ENCODE data around the gene PTGDS. TPM values are rescaled to one million over a fixed set of nuclear protein-coding genes. Genes with fewer than 3 reads are reported as not detected.

Gene PTGDS
- total RNA-seq, 1 donor from 2014 or later = 249 TPM

DNA sequence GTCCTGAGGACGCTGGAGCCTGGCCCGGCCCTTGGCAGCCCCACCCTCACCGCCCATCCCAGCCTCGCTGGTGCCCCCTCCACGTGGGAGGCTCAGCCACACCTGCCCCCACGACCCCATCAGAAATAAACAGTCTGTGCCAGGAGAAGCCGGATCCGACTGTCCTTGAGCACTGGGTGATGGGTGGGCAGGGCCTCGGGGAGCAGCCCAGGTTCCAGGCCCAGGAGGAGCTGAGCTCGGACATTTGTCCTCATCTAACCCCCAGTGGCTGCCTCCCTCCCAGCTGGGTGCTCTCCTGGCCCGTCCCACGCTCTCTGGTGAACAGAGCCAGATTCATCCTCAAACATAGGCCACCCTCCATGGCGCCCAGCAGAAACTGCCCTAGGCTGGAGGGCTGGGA, 4.6 kb upstream of the PTGDS start:
- no peak for DNase-seq (ENCODE audit: low spot score)

DNA sequence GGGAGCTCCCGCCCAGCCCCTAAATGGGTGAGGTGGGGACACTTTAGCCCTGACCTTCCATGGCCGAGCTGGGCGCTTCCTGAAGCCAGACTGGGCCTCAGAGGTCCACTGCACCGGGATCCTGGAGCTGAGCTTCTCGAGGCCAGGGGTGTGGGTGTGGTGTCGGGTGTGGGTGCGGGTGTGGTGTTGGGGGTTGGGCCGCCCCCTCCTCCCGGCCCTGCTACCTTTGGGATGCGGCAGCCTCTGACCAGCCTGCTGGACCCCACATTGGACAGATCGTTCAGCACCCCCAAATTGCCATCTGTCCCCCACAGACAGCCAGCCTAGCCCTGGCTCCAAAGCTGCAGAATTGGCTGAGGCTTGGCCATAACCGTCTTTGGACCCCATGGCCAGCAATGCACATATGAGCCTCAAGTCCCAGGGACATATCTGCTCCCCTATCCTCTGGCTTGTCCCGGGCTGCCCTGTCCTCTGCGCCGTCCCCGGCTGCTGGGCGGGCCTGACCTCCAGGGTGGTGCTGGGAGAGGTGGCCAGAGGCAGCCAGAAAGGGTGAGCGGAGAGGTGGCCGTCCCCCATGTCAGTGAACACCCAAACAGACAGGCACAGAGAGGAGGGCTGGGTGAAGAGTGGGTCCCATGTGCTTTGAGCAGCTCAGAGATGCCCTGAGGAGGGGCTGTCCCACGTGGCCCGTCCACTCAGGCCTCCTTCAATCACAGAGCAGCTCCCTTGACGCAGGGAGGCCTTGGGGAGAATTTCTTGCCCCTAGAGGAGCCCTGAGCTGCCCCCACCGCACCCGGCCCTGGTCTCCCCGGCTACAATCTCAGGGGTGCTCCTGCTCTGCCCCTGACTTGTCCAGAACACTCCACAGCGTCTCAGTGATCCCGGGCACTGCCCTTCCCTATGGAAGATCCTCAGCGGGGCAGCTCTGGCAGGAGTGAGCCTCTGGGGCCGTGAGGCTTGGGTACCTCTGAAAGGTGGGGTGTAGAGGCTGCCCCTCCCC, 3.4 kb upstream of the PTGDS start:
- no peak for DNase-seq (ENCODE audit: low spot score)

DNA sequence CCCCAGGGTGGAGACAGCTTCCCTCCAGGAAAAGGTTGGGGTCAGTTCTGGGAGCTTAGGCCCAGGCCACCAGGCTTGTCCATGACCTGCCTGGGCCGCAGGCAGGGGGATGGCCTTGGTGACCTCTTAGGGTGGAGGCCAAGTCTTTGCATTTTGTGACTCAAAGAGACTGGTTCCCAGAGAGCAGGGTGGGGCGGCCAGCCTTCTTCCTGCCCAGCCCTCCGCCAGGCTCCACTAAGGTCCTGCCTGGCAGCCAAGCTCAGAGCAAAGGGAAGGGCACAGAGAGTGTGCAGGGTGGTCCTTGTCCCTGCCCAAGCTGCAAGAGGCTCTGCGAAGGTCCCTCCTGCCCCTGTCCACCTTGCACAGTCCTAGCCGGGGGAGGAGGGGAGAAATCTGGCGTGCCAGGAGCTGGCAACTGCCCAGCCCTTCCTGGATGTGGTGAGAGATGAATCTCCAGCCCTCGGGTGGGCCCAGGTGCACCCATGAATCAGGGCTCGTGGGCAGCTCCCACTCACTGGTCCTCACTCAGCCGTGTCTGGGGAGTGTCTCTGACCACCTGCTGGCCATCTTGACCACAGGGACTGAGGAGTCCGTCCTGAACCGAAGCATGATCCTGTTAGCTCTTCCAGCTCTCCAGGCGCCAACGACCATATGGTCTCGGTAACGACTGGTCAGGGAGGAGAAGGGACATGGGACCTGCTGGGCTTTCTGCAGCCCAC, 2.3 kb upstream of the PTGDS start:
- no peak for DNase-seq (ENCODE audit: low spot score)

GRCh38 chr9:136975644-136976043, 1.7 kb upstream of the PTGDS start:
- no peak for DNase-seq (ENCODE audit: low spot score)

GRCh38 chr9:136977649-136978072, 357 bp downstream of the PTGDS start:
- no peak for DNase-seq (ENCODE audit: low spot score)

- DNase-seq (ENCODE audit: low spot score) = no peak
Observed at GRCh38 chr9:136978073-136978864, 965 bp downstream of the PTGDS start.

GRCh38 chr9:136978865-136979544, 1.7 kb downstream of the PTGDS start:
- DNase-seq (ENCODE audit: low spot score) = no peak

DNA sequence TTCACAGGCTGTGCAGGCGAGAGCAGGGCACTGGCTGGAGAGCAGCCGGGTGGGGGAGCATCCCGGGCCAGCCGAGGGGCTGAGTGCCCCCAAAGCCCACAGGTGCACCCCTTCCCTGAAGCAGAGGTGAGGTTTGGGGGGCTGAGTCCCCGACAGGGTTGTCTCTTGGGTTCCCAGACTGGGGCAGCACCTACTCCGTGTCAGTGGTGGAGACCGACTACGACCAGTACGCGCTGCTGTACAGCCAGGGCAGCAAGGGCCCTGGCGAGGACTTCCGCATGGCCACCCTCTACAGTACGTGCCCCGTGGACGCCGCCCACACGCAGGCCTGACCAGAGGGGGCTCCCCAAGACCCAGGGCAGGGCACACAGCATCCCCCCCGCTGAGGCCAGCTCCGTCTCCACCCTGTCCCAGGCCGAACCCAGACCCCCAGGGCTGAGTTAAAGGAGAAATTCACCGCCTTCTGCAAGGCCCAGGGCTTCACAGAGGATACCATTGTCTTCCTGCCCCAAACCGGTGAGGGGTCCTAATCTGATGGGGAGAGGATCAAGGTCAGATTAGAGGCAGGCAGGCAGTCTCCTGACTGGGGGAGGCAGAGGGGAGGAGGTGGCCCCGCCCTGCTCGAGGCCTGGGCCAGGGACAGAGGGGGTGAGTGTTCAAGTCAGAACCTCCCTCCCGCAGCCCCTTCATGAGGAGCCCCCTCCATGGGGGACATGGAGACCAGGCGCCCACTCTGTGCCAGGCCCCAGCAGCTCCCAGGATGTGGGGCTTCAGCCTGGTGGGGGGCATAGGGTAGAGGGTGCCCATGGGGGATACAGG, 2.7 kb downstream of the PTGDS start:
- no peak for DNase-seq (ENCODE audit: low spot score)

DNA sequence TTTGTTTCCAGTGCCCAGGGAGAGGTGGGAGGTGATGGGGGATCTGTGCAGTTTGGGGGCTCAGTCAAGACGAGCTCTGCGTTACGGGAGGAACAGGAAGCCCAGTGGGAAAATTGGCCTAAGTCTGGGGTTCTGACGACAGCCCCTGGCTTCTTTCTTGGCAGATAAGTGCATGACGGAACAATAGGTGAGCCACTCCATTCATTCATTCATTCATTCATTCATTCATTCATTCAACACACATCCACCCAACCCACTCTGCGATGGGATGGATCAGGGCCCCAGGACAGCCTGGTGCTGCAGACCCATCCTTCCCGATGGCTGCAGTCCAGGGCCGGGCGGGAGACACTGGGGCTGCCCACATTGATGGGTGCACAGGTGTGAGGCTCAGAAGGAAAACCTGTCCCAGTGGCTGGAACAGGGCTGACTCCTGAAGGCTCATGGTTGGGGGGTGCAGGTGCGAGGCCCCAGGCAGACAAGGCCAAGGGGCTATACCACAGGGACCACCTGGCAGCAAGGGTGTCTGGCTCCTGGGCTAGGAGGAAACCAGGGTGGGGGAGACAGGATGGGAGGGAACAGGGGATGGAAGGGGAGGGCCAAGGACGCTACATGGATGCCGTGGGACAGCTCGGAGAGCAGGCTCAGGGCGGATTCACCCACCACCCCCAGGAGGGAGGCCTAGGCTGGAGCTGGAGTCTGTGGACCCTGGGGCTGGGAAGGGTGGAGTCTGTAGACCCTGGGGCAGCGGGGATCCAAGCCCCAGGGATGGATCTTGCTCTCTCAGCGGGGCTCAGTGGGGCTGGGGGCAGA, 3.6 kb downstream of the PTGDS start:
- no peak for DNase-seq (ENCODE audit: low spot score)

DNA sequence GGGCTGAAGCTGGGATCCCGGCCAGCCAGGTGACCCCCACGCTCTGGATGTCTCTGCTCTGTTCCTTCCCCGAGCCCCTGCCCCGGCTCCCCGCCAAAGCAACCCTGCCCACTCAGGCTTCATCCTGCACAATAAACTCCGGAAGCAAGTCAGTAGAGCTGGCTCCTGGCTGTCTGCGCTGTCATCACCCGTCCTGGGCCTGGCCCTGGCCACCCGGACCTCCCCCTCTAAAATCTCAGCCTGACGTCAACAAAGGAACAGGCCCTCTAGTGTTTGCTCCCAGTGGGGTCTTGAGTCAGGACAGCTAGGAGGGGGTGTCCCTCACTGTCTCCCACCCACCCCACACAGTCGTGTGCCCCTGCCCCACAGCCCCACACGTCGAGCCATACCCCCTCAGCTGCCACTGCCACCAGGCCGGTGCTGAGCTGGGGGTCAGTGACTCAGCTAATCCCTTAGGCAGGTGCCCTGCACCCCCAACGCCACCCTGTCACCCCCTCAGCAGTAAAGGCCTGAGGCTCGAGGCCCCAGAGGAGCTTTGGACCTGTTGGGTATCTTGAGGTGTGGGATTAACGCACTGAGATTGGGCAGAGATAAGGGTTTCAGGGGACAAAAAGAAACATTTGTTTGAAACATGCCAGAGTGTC, 4.4 kb downstream of the PTGDS start:
- no peak for DNase-seq (ENCODE audit: low spot score)

GRCh38 chr9:136982232-136983051, 5.1 kb downstream of the PTGDS start, which contains the start of gene LCNL1:
Gene LCNL1, plus strand, starts transcription at chr9:136982993. Its CDS starts 594 bp downstream, at chr9:136983587.
- no peak for DNase-seq (ENCODE audit: low spot score)

DNA sequence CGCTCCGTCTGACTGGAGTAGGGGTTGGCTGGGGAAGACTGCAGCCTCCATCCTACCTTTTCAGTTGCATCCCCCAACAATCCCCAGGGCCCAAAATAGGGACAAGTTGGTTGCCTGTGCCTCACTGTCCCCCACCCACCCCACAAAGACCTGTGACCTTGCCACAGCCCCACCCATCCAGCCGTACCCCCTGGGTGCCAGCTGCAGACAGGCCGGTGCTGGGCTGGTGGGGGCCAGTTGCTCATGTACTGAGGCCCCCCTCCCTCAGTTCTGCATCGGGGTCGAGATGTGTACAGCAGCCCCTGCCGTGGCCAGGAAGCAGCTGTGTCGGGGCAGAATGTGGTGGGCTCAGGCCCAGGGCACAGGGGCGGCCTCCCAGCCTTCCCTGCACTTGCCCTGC, 5.9 kb downstream of the PTGDS start:
- DNase-seq (ENCODE audit: low spot score) = no peak

DNA sequence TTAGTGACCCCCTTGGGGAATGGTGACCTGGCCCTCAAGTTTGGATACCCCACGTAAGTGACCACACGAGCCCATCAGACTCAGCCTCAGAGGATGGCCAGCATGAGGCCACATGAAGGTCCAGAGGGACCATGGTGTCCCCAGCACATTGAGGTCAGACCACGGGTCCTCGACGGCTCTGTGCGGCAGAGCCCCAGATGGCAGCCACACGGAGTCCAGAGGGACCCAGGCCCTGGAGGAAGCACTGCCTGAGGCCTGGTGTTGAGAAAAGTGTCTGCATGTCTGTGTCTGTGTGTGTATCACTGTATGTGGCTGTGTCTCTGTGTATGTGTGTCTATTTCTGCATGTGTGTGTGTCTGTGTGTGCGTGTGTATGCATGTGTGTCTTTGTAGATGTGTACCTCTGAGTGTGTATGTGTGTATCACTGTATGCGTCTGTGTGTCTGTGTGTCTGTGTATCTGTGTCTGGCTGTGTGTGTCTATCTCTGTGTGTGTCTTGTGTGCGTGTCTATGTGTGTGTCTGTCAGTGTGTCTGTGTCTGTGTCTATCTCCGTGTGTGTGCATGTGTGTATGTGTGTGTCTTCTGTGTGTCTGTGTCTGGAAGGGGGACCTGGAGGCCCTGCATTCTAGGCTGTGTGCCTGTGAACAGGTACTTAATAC, 6.5 kb downstream of the PTGDS start:
- no peak for DNase-seq (ENCODE audit: low spot score)

- no peak for DNase-seq (ENCODE audit: low spot score)
Observed at GRCh38 chr9:136984464-136985026, 7.2 kb downstream of the PTGDS start.

GRCh38 chr9:136985027-136985602, 7.8 kb downstream of the PTGDS start:
- DNase-seq (ENCODE audit: low spot score) = no peak

DNA sequence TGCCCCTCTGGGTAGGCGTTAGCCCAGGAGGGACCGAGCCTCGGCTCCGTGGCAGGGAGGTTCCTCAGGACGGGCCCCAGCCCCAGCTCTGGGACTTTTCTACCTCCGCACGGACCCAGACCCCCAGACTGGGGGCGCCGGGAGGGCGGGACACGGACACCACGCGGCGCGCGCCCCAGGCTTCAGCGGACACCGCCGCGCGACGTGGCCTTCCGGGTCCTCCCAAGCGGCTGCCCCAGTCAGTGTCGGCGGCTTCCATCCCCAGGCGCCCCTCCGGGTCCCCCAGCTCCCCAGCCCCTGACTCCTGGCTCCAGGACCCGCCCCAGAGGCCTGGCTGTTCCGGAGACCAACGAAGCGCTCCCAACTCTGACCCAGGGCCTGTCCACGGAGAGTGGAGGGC, 8.5 kb downstream of the PTGDS start:
- DNase-seq (ENCODE audit: low spot score) = no peak
